ENCODE data around the gene REEP1.

DNA sequence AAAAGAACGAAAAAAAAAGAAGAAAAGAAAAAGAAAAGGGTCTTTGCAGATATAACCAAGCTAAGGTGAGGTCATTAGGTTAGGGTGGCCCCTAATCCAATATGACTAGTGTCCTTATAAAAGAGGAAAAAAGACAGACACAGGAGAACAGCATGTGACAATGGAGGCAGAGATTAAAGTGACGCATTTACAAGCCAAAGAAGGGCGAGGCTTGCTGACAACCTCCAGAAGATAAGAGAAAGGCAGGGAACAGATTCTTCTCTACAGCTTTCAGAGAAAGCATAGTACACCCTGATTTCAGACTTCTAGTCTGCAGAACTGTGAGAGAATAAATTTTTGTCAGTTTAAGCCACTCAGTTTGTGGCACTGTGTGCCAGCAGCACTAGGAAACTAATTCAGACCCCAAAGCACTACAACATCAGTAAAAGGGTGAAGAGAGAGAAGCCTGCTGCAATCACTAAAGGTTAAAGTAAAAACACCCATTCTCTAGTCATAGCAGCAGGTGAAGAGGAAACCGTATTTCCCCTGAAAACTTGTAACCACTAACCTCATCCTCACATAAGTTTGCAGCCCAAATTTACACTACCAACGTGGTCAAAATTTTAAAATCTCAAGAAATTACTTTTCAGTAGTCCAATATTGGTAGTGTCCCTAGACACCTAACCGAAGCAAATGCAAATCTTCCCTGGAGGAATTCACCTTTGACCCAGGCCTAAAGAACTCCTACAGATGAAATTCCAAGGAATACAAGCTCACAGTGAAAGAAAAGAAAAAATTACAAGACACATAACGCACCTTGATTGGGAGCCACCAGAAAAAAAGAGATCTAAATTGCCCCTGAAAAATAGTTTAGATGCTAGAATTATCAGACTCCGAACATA, 17.5 kb downstream of the REEP1 start:
- no peak for TF ChIP-seq POLR2A (IDR thresholded peaks at IDR 0.05)
- TF ChIP-seq, protein P1, sequence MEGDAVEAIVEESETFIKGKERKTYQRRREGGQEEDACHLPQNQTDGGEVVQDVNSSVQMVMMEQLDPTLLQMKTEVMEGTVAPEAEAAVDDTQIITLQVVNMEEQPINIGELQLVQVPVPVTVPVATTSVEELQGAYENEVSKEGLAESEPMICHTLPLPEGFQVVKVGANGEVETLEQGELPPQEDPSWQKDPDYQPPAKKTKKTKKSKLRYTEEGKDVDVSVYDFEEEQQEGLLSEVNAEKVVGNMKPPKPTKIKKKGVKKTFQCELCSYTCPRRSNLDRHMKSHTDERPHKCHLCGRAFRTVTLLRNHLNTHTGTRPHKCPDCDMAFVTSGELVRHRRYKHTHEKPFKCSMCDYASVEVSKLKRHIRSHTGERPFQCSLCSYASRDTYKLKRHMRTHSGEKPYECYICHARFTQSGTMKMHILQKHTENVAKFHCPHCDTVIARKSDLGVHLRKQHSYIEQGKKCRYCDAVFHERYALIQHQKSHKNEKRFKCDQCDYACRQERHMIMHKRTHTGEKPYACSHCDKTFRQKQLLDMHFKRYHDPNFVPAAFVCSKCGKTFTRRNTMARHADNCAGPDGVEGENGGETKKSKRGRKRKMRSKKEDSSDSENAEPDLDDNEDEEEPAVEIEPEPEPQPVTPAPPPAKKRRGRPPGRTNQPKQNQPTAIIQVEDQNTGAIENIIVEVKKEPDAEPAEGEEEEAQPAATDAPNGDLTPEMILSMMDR (IDR thresholded peaks at IDR 0.05) = no peak
- peak; percentile 31 for TF ChIP-seq POLR2AphosphoS5 (IDR thresholded peaks at IDR 0.05)
